Tibial nerve (tissue), 3 donors: ENCODE results near the gene APBA1.

ENCODE experiments used
- POLR2A ChIP-seq, 2 donors: fragments of 450-650 bp; IDR thresholded peaks; one replicate each; pipeline ENCODE4 v1.6.1; 2017; ENCODE audit warnings: antibody characterized with exemption in 2 of 2, mild to moderate bottlenecking in 2 of 2, moderate library complexity in 2 of 2
- TF ChIP-seq, protein P1 (sequence below), 5 experiments: fragments of 200-600 bp in 3 of 5; fragments of 450-650 bp in 2 of 5; sonication (generic) in 3 of 5; IDR thresholded peaks; one replicate each; pipeline ENCODE4 v1.5.1; 2016 to 2019; ENCODE audit warnings: antibody characterized with exemption in 5 of 5, mild to moderate bottlenecking in 3 of 5, moderate library complexity in 2 of 5

GRCh38 chr9:69476797-69477196 lies 195.4 kb downstream of the APBA1 start:
- TF ChIP-seq, protein P1, sequence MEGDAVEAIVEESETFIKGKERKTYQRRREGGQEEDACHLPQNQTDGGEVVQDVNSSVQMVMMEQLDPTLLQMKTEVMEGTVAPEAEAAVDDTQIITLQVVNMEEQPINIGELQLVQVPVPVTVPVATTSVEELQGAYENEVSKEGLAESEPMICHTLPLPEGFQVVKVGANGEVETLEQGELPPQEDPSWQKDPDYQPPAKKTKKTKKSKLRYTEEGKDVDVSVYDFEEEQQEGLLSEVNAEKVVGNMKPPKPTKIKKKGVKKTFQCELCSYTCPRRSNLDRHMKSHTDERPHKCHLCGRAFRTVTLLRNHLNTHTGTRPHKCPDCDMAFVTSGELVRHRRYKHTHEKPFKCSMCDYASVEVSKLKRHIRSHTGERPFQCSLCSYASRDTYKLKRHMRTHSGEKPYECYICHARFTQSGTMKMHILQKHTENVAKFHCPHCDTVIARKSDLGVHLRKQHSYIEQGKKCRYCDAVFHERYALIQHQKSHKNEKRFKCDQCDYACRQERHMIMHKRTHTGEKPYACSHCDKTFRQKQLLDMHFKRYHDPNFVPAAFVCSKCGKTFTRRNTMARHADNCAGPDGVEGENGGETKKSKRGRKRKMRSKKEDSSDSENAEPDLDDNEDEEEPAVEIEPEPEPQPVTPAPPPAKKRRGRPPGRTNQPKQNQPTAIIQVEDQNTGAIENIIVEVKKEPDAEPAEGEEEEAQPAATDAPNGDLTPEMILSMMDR (IDR thresholded peaks at IDR 0.05): no peak
- TF ChIP-seq POLR2A (IDR thresholded peaks at IDR 0.05): no peak
